Measurements from ENCODE around the gene TTC8.
"Not testable (repeated sequence)": the region's sequence is repeated elsewhere in the genome, so short reads cannot be mapped to it uniquely, and the experiment has no call there.

The TTC8 gene

DNA sequence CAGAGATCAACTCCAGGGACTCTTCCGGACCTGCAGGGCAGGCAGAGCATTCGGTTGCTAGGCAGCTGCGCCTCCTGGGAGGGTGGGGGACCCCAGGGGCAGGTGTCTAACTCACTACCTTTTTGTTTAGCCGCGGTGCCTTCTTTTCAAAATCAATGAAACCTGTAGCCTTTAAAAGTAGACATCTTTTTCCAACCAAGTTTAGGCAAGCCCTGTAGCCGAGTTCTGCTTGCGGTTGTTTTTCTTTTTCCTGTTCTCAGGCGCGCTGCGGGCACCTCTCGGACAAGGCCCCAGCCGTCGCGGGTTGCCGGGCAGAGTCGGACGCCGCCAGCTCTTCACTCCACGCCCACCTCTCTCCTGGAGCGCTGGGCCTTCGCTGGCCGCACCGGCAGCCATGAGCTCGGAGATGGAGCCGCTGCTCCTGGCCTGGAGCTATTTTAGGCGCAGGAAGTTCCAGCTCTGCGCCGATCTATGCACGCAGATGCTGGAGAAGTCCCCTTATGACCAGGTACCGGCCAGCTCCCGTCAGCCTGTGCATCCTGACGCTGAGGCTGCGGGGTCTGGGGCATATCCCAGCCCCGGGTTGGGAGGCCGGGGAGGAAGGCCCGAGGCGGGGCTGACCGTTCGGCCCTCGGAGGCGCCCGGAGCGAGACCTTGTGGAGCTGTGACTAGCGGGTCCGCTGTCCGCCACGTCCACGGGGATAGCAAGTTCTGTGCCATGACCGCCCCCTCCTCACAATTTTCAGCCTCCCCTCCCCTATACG is at the start of gene TTC8:
Gene TTC8, plus strand, starts transcription at position 338 of the 764 bp plus-strand sequence. Its CDS starts 57 bp downstream, at position 395.
- peak; percentile 90 for DNase-seq

DNA sequence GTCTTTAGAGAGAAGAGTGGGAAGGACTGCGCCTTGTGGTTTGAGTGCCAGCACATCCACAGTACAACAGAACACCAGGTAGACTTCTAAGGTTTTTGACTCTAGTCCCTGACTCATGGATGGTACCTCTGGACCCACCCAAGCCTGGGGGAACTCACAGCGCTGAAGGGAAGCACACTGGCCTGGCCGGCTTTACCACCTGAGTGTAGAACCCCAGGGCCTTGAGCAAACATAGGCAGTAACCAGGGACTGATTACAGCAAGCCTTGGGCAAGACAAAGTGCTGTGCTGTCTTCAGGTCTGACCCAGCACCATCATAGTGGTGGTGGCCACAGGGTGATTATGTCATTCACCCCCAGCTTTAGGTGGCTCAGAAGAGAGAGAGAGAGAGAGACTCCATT is 48.9 kb upstream of the TTC8 start:
- DNase-seq, result no peak

DNA sequence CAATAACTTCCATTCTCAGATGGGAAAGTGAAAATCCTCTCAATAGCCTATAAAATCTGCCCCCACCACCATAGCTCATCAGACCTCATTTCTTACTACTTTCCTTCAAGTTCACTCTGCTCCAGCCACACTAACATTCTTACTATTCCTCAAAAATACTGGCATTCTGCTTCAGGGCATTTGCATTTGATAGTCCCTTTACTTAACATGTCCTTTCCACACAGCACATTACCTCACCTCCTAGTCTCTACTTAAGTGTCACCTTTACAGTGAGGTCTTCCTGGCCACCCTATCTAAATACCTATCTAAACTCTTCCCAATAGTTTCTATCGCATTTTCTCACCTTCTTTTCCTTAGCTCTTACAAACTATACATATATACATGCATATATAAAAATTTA is 38.5 kb upstream of the TTC8 start:
- DNase-seq, result no peak

- DNase-seq, result no peak
Observed at GRCh38 chr14:88786715-88787114, 37.7 kb upstream of the TTC8 start.

GRCh38 chr14:88789573-88789972 is 34.9 kb upstream of the TTC8 start:
- not testable (repeated sequence) for DNase-seq

GRCh38 chr14:88790501-88791251 is 33.8 kb upstream of the TTC8 start:
- DNase-seq, result no peak

- DNase-seq, result no peak
Observed at GRCh38 chr14:88791252-88791621, 33.2 kb upstream of the TTC8 start.

DNA sequence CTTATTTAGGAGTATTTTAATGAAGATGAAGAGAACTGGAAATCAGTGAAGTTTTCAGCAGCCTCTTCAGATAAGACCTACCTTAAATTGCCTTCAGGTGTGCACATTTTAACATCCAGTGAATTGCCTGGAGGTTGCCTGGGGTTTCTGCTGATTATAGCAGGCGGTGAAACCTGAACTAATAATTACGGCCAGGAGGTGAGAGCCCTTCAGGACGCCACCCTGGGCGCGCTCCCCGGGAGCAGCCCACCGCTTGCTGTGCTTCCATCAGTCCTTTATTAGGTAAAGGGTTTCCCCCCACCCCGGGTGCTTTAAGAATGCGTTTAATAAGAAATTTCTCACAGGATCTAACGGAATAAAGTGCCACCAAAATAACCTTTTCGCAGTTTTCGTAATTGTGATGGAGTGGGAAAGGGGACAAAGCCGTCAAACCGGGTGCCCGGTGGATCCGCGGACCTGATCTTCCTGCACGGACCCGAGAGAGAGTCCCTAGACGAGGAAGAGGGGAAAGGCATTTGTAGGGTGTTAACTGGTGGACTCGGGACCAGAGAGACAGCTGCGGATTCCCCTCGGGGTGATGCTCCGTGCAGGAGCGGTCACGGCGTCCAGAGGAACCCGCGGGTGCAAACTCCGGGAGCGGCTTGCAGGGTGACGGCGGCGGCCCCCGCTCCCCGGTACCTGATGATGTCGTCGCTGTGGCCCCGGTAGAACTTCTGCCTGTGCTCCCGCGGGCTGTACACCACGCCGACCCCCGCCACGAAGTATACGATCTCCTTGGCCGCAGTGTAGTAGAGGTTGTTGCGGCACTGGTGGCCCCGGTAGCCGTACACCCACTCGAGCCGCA is 32.6 kb upstream of the TTC8 start:
- DNase-seq, result peak; percentile 20

DNA sequence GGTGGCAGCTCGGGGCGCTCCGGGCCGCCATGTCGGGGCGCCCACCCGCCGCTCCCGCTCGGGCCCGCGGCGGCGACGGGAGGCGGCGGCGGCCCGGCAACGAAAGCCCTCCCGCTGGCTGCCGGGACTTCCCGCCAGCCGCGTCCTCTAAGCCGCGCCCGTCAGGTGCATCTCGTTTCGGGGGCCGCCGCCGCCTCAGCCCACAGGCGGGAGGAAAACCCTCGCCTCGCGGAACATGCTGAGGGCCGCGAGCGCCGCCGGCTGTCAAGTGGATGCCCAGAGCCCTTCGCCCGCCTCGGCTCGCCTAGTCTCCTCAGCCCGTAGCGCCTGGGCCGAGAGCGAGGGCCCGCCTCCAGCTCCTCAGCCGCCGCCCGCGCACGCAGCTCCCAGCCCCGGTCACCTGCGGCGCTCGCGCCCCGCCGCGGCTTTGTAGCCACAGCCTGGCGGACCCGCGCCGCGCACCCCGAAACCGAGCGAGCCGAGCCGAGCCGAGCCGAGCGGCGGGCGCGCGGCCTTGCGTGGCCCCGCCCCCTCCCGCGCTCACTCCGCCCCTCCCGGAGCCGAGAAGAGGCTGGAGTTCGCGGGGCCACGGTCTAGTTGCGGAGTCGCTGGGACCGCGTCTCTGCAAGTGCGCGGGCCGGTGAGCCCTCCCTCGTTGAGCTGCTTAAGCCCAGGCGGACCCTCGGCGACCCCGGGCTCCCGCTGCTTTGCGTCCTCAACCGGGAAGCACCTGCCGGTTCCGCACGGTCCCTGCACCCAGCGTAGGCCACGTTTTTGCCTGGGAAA is 31.8 kb upstream of the TTC8 start, which contains the start of gene EML5:
Gene EML5, minus strand, starts transcription at position 481 of the 786 bp plus-strand sequence. Its CDS starts 450 bp downstream, at position 31.
- DNase-seq, result peak; percentile 74

GRCh38 chr14:88793259-88793625 is 31.2 kb upstream of the TTC8 start:
- no peak for DNase-seq

GRCh38 chr14:88798156-88798555 is 26.3 kb upstream of the TTC8 start:
- DNase-seq, result no peak

DNA sequence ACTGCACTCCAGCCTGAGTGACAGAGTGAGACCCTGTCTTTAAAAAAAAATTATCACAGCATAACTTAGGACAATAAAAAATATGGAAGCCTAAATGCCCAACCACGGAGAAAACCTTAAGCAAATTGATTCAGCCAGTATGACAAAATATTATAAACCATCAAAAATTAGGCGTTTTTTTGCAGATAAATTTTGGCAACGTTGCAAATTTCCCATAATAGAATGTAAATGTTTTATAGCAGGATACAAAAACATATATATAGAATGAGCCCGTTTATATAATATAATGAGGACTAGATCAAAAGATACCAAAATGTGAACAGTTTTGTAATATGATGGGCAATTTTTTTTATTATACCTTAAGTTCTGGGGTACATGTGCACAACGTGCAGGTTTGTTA is 24.9 kb upstream of the TTC8 start:
- DNase-seq, result no peak

- DNase-seq, result no peak
Observed at GRCh38 chr14:88802596-88802995, 21.9 kb upstream of the TTC8 start.

GRCh38 chr14:88804035-88804434 is 20.4 kb upstream of the TTC8 start:
- peak; percentile 55 for DNase-seq

DNA sequence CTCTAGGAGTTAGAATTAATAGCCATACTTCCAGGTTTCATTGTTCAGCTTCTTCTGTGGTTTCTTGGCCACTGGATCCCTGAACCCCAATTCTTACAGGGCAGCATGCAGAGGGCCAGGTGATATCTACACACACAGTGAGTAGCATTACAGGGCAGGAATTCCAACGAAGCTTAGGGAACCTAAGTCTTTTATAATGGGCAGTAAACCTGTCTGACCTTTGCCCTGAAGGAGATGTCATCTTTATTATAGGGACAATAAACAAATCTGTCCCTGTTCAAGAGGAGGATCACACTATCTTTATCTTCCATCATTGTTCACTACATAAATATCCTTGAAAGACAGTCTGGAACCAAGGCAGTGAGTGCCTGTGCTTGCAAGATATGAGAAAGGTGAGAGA is 20.0 kb upstream of the TTC8 start:
- no peak for DNase-seq

- DNase-seq, result no peak
Observed at GRCh38 chr14:88808359-88808758, 16.1 kb upstream of the TTC8 start.

GRCh38 chr14:88815980-88816379 is 8.5 kb upstream of the TTC8 start:
- no peak for DNase-seq

DNA sequence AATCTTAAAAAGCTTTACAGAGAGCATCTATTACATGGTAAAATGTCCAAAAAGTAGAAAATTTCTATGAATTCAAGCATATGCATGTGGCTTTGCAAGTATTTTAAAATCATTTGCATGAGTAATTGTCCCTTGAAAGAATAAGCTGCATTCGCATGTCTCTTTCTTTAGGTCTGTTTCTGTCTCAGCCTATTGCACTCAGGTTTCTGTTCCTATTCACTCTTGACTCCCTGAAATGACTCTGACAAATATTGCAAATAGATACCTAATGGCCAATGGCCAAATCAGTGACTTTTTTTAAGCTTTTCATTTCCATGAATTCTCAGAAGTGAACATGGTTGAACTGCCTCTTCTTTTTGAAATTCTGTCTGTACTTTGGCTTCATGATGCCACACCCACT is 6.4 kb upstream of the TTC8 start:
- no peak for DNase-seq

- not testable (repeated sequence) for DNase-seq
Observed at GRCh38 chr14:88819674-88820073, 4.8 kb upstream of the TTC8 start.

- no peak for DNase-seq
Observed at GRCh38 chr14:88821378-88821777, 3.1 kb upstream of the TTC8 start.

- DNase-seq, result no peak
Observed at GRCh38 chr14:88821888-88822287, 2.6 kb upstream of the TTC8 start.

- no peak for DNase-seq
Observed at GRCh38 chr14:88823968-88824313, 510 bp upstream of the TTC8 start.

DNA sequence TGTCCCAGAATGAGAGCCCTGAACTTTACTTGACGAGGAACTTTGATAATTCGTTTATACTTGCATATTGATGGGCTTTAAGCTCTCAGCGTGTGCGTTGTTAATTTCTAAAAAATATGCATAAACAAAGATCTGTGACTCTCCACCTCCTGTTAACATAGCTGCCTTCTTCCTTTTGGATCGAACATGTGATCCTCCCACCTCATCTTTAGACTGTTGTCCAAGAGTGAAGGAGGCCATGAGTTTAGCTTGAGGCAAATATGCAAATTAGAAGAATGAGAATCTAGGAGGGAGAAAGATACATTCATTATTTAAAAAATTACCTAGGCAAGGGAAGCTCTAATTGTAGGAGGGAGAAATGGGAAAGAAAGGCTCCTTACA is 617 bp downstream of the TTC8 start:
- no peak for DNase-seq
